Peyer's patch (tissue), 4 donors: ENCODE results near the gene KLHL13. TPM values are rescaled to one million over a fixed set of nuclear protein-coding genes. Genes with fewer than 3 reads are reported as not detected.

ENCODE experiments used
- DNase-seq, 3 donors: peaks; one replicate each; pipeline ENCODE4 v3.0.0-alpha.2; 2017 to 2019
- H3K27ac ChIP-seq, 4 donors: fragments of 200-600 bp; sonication (generic); one replicate each; pipeline ENCODE4 v1.5.1; 2016 to 2019
- H3K27me3 ChIP-seq, 2 donors: fragments of 200-600 bp; sonication (generic); one replicate each; pipeline ENCODE4 v1.5.1; 2019
- H3K36me3 ChIP-seq, 3 donors: fragments of 200-600 bp; sonication (generic); one replicate each; pipeline ENCODE4 v1.5.1; 2016 to 2019
- H3K4me1 ChIP-seq, 4 donors: fragments of 200-600 bp; sonication (generic); one replicate each; pipeline ENCODE4 v1.5.1; 2016 to 2019
- H3K4me3 ChIP-seq, 4 donors: fragments of 200-600 bp; sonication (generic); 1 replicate in 3 of 4; 2 replicates in 1 of 4; pipeline ENCODE4 v1.5.1; 2016 to 2019; ENCODE audit warnings: mild to moderate bottlenecking in 1 of 4
- H3K9me3 ChIP-seq, 4 donors: fragments of 200-600 bp; sonication (generic); one replicate each; pipeline ENCODE4 v1.5.1; 2016 to 2019; ENCODE audit warnings: mild to moderate bottlenecking in 1 of 4
- CTCF ChIP-seq, 6 experiments: fragments of 450-650 bp in 4 of 6; fragments of 200-600 bp in 2 of 6; sonication (generic) in 1 of 6; IDR thresholded peaks; one replicate each; pipeline ENCODE4 v1.5.1; 2017 to 2019; ENCODE audit warnings: antibody characterized with exemption in 6 of 6, mild to moderate bottlenecking in 3 of 6, moderate library complexity in 1 of 6
- POLR2A ChIP-seq, 2 donors: fragments of 450-650 bp; IDR thresholded peaks; one replicate each; pipeline ENCODE4 v1.5.1; 2017; ENCODE audit warnings: antibody characterized with exemption in 2 of 2, mild to moderate bottlenecking in 2 of 2, moderate library complexity in 2 of 2
- total RNA-seq, 4 donors: library from RNA; depleted of rRNA; stranded (reverse); fragments of >200 nt; gene quantifications; one replicate each; pipeline ENCODE4 v1.1.0, GENCODE V29; 2016

KLHL13 gene
- 10 to 100 TPM in 1 of 4 donors, 1 to 10 TPM in 3; 4.0 to 14.0 (median 8.1) TPM for total RNA-seq

GRCh38 chrX:118116713-118117550, at the start of gene KLHL13:
Gene KLHL13 (minus strand): TSS chrX:118116810. CDS start chrX:118028473, 88,337 bp downstream.
- TF ChIP-seq CTCF (IDR thresholded peaks at IDR 0.05) (no peak), POLR2A (IDR thresholded peaks at IDR 0.05) (no peak)
- Histone ChIP-seq H3K4me1 (no peaks in the 10 kb centered on the region), H3K9me3 (no peaks in the 10 kb centered on the region), H3K36me3 (no peaks in the 10 kb centered on the region), H3K27me3 (no peaks in the 10 kb centered on the region), H3K27ac (peak within 1 kb of the TSS; percentile 22 to 74 (median 43)), H3K4me3 (peak within 1 kb of the TSS; percentile 42 to 68 (median 54))
- peak in 2 of 3 donors; percentile 46 to 57 for DNase-seq

- Histone ChIP-seq H3K36me3 (no peaks in the 10 kb centered on the region), H3K27ac (no peak overlapping the region), H3K27me3 (no peaks in the 10 kb centered on the region), H3K4me1 (no peaks in the 10 kb centered on the region), H3K4me3 (no peak overlapping the region), H3K9me3 (no peaks in the 10 kb centered on the region)
- no peak for DNase-seq
- no peak for TF ChIP-seq POLR2A (IDR thresholded peaks at IDR 0.05)
- TF ChIP-seq CTCF (IDR thresholded peaks at IDR 0.05) = no peak
Measured at GRCh38 chrX:118164138-118164537, 47.5 kb upstream of the KLHL13 start.

GRCh38 chrX:118156953-118157608, 40.5 kb upstream of the KLHL13 start:
- TF ChIP-seq CTCF (IDR thresholded peaks at IDR 0.05) = no peak
- no peak for TF ChIP-seq POLR2A (IDR thresholded peaks at IDR 0.05)
- H3K27me3 ChIP-seq = no peaks in the 10 kb centered on the region
- no peak for DNase-seq
- H3K4me3 ChIP-seq = no peak overlapping the region
- no peaks in the 10 kb centered on the region for H3K36me3 ChIP-seq
- H3K27ac ChIP-seq = peak overlapping the region in 2 of 4 donors; percentile 13 to 31
- H3K4me1 ChIP-seq = no peaks in the 10 kb centered on the region
- no peaks in the 10 kb centered on the region for H3K9me3 ChIP-seq

GRCh38 chrX:118156254-118156952, 39.8 kb upstream of the KLHL13 start:
- H3K36me3 ChIP-seq = no peaks in the 10 kb centered on the region
- no peaks in the 10 kb centered on the region for H3K9me3 ChIP-seq
- TF ChIP-seq CTCF (IDR thresholded peaks at IDR 0.05) (no peak), POLR2A (IDR thresholded peaks at IDR 0.05) (no peak)
- peak overlapping the region in 2 of 4 donors; percentile 13 to 31 for H3K27ac ChIP-seq
- no peak overlapping the region for H3K4me3 ChIP-seq
- no peaks in the 10 kb centered on the region for H3K27me3 ChIP-seq
- no peak for DNase-seq
- H3K4me1 ChIP-seq = no peaks in the 10 kb centered on the region

- no peak for DNase-seq
- Histone ChIP-seq H3K9me3 (no peaks in the 10 kb centered on the region), H3K4me1 (no peaks in the 10 kb centered on the region), H3K36me3 (no peaks in the 10 kb centered on the region), H3K4me3 (no peak overlapping the region), H3K27ac (no peak overlapping the region), H3K27me3 (no peaks in the 10 kb centered on the region)
- TF ChIP-seq CTCF (IDR thresholded peaks at IDR 0.05) (no peak), POLR2A (IDR thresholded peaks at IDR 0.05) (no peak)
Measured at GRCh38 chrX:118153270-118153669, 36.7 kb upstream of the KLHL13 start.
